Glutamatergic neuron (in vitro differentiated cells): Measurements from ENCODE around the gene TARDBP. TPM values are rescaled to one million over a fixed set of nuclear protein-coding genes. Genes with fewer than 3 reads are reported as not detected.
"Not testable (repeated sequence)": the region's sequence is repeated elsewhere in the genome, so short reads cannot be mapped to it uniquely, and the experiment has no call there.

Experiments
- DNase-seq: peaks from one replicate; pipeline ENCODE4 v3.0.0; 2022
- H3K27ac Mint-ChIP-seq: one replicate; pipeline ENCODE4 v1.8.0; 2020; ENCODE audit warnings: mild to moderate bottlenecking, mixed read lengths, inconsistent platforms; ENCODE audit not compliant: unreplicated experiment
- H3K27me3 Mint-ChIP-seq: one replicate; pipeline ENCODE4 v1.8.0; 2020; ENCODE audit warnings: mild to moderate bottlenecking, moderate library complexity, mixed read lengths, inconsistent platforms; ENCODE audit not compliant: unreplicated experiment
- H3K36me3 Mint-ChIP-seq: one replicate; pipeline ENCODE4 v1.8.0; 2020; ENCODE audit warnings: mild to moderate bottlenecking, mixed read lengths, inconsistent platforms; ENCODE audit not compliant: unreplicated experiment
- H3K4me1 Mint-ChIP-seq: one replicate; pipeline ENCODE4 v1.8.0; 2020; ENCODE audit warnings: mild to moderate bottlenecking, low read depth, mixed read lengths, inconsistent platforms; ENCODE audit not compliant: unreplicated experiment
- H3K4me3 Mint-ChIP-seq: one replicate; pipeline ENCODE4 v1.8.0; 2020; ENCODE audit warnings: mild to moderate bottlenecking, mixed read lengths, inconsistent platforms; ENCODE audit not compliant: unreplicated experiment
- H3K9me3 Mint-ChIP-seq: one replicate; pipeline ENCODE4 v1.8.0; 2020; ENCODE audit warnings: mild to moderate bottlenecking, moderate library complexity, mixed read lengths, inconsistent platforms; ENCODE audit not compliant: unreplicated experiment
- total RNA-seq: library from RNA; stranded (reverse); fragmentation: NEBNext Ultra II Directional; extraction: Animal tissue kit (Norgen Biotek cat#: 25700); gene quantifications from one replicate; pipeline ENCODE4 v1.2.1, GENCODE V29; 2021; ENCODE audit not compliant: unreplicated experiment
- TF ChIP-seq, protein P1 (sequence below): fragments of 200-600 bp; sonication (generic); IDR thresholded peaks from one replicate; pipeline ENCODE4 v1.5.0; 2021; ENCODE audit not compliant: partially characterized antibody, unreplicated experiment

Gene TARDBP
- total RNA-seq, 1 donor from 2014 or later: 161 TPM

DNA sequence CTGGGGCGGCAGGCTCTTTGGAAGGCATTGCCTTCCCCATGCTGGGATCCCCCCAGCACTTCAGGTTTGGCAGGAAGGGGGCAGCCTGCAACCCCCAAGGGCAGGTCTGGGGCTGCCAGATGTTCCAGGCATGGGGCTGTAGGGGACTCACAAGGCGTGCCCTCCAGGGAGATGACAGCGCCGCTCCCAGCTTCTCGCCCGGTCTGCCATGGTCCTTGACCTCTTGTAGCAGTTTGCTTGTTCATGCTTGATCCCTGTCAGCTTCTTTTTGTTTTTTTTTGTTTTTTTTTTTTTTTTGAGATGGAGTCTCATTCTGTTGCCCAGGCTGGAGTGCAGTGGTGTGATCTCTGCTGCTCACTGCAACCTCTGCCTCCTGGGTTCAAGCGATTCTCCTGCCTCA lies 21.6 kb upstream of the TARDBP start:
- H3K27me3 Mint-ChIP-seq: peaks cover 1% of the 10 kb centered on the region

GRCh38 chr1:10992004-10992403 lies 20.4 kb upstream of the TARDBP start:
- H3K36me3 Mint-ChIP-seq, H3K4me1 Mint-ChIP-seq, H3K27ac Mint-ChIP-seq, DNase-seq, H3K27me3 Mint-ChIP-seq, H3K9me3 Mint-ChIP-seq, H3K4me3 Mint-ChIP-seq: not testable (repeated sequence)

More for the DNA sequence above, 21.6 kb upstream of the TARDBP start:
- no peaks in the 10 kb centered on the region for H3K4me1 Mint-ChIP-seq
- no peak overlapping the region for H3K4me3 Mint-ChIP-seq
- no peaks in the 10 kb centered on the region for H3K36me3 Mint-ChIP-seq
- no peaks in the 10 kb centered on the region for H3K9me3 Mint-ChIP-seq
- no peak for DNase-seq
- TF ChIP-seq, protein P1, sequence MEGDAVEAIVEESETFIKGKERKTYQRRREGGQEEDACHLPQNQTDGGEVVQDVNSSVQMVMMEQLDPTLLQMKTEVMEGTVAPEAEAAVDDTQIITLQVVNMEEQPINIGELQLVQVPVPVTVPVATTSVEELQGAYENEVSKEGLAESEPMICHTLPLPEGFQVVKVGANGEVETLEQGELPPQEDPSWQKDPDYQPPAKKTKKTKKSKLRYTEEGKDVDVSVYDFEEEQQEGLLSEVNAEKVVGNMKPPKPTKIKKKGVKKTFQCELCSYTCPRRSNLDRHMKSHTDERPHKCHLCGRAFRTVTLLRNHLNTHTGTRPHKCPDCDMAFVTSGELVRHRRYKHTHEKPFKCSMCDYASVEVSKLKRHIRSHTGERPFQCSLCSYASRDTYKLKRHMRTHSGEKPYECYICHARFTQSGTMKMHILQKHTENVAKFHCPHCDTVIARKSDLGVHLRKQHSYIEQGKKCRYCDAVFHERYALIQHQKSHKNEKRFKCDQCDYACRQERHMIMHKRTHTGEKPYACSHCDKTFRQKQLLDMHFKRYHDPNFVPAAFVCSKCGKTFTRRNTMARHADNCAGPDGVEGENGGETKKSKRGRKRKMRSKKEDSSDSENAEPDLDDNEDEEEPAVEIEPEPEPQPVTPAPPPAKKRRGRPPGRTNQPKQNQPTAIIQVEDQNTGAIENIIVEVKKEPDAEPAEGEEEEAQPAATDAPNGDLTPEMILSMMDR: no peak
- H3K27ac Mint-ChIP-seq: no peak overlapping the region

DNA sequence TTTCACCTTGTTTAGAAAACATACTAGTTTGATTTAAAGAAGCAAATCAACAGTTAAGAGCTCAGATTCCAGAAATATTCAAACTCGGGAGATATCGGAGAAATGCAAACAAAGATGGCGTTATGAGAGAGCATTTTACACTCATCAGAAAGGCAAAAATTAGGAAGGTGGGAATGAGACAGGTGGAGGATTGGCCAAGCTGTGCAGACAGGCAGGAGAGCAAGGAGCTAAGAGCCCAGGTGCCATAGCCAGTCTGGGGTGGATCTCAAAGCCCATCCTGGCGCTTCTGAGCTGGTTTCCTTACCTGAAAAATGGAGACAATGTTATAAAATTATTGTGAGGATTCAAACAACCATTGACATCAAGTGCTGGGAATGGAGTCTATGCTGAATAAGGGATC lies 19.6 kb upstream of the TARDBP start:
- no peaks in the 10 kb centered on the region for H3K4me1 Mint-ChIP-seq
- no peak overlapping the region for H3K27ac Mint-ChIP-seq
- no peaks in the 10 kb centered on the region for H3K9me3 Mint-ChIP-seq
- no peak for DNase-seq
- TF ChIP-seq, protein P1: no peak
- H3K27me3 Mint-ChIP-seq: peaks cover under 1% of the 10 kb centered on the region
- no peak overlapping the region for H3K4me3 Mint-ChIP-seq
- no peaks in the 10 kb centered on the region for H3K36me3 Mint-ChIP-seq

- Mint-ChIP-seq H3K4me3 (no peak overlapping the region), H3K4me1 (no peaks in the 10 kb centered on the region), H3K27me3 (no peaks in the 10 kb centered on the region), H3K27ac (no peak overlapping the region), H3K9me3 (no peaks in the 10 kb centered on the region), H3K36me3 (no peaks in the 10 kb centered on the region)
- DNase-seq: no peak
- TF ChIP-seq, protein P1: no peak
Observed at GRCh38 chr1:10996100-10996499, 16.4 kb upstream of the TARDBP start.

DNA sequence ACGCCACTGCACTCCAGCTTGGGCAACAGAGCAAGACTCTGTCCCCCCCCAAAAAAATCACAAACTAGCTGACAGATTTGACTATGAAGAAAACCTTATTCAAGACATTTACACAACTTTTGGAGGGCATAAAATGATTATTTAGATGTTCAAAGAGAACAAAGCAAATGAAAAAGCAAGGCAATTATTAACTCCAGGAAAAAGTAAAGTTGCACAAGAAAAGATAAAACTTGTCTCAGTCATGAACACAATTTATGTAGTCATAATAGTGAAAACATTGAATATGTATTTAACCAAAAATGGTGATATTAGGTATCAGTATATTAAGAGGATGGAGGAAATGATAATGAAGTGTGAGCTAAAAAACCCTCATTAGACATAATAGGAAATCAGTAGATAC lies 11.9 kb upstream of the TARDBP start:
- no peak for DNase-seq
- H3K4me3 Mint-ChIP-seq: no peak overlapping the region
- H3K9me3 Mint-ChIP-seq: no peaks in the 10 kb centered on the region
- H3K27me3 Mint-ChIP-seq: no peaks in the 10 kb centered on the region
- no peak overlapping the region for H3K27ac Mint-ChIP-seq
- no peaks in the 10 kb centered on the region for H3K4me1 Mint-ChIP-seq
- H3K36me3 Mint-ChIP-seq: no peaks in the 10 kb centered on the region
- TF ChIP-seq, protein P1: no peak

- H3K4me3 Mint-ChIP-seq: peak overlapping the region; percentile 95
- peaks cover 9% of the 10 kb centered on the region for H3K4me1 Mint-ChIP-seq
- TF ChIP-seq, protein P1: no peak
- no peak for DNase-seq
- peaks cover 1% of the 10 kb centered on the region for H3K9me3 Mint-ChIP-seq
- H3K27ac Mint-ChIP-seq: peak overlapping the region; percentile 71
- H3K27me3 Mint-ChIP-seq: peaks cover 4% of the 10 kb centered on the region
- no peaks in the 10 kb centered on the region for H3K36me3 Mint-ChIP-seq
Observed at GRCh38 chr1:11013160-11013531, 692 bp downstream of the TARDBP start.

DNA sequence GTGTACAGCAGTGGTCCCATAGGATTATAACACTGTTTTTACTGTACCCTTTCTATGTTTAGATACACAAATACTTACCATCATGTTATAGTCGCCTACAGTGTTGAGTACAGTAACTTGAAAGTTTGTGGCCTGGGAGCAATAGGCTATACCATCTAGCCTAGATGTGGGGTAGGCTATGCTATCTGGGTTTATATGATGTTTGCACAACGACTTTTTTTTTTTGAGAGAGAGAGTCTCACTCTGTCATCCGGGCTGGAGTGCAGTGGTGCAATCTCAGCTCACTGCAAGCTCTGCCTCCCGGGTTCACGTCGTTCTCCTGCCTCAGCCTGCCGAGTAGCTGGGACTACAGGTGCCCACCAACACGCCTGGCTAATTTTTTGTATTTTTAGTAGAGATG lies 6.9 kb downstream of the TARDBP start:
- not testable (repeated sequence) for H3K36me3 Mint-ChIP-seq, H3K27me3 Mint-ChIP-seq

More for the DNA sequence above, 6.9 kb downstream of the TARDBP start:
- not testable (repeated sequence) for H3K4me3 Mint-ChIP-seq, H3K27ac Mint-ChIP-seq, H3K4me1 Mint-ChIP-seq, H3K9me3 Mint-ChIP-seq, DNase-seq
